HG03457 (cell line): ENCODE data around the gene KIF16B.

Experiments used
- ATAC-seq: cut with Tn5 transposase; IDR thresholded peaks from one replicate; pipeline ENCODE4 v1.9.1; 2021; ENCODE audit warnings: moderate number of reproducible peaks; ENCODE audit not compliant: unreplicated experiment

Gene KIF16B

DNA sequence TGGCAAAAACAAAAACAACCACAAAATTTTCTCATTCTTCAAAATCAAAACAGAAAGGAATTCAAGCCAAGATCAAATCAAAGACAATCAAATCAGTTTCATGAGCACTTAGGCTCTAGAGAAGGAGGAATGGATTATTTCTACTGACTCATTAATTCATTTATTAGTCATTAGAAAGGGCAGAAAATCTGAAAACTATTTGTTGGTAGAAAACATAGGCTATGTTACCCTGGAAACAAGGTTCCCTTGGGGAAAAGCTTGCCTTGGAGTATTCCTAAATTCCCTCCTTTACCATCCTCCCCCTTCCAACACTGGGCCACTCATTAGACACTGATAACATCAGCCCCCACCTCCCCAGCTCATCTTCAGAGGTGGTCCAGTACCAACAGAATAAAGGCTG lies 17.5 kb downstream of the KIF16B start:
- ATAC-seq, result no peak

DNA sequence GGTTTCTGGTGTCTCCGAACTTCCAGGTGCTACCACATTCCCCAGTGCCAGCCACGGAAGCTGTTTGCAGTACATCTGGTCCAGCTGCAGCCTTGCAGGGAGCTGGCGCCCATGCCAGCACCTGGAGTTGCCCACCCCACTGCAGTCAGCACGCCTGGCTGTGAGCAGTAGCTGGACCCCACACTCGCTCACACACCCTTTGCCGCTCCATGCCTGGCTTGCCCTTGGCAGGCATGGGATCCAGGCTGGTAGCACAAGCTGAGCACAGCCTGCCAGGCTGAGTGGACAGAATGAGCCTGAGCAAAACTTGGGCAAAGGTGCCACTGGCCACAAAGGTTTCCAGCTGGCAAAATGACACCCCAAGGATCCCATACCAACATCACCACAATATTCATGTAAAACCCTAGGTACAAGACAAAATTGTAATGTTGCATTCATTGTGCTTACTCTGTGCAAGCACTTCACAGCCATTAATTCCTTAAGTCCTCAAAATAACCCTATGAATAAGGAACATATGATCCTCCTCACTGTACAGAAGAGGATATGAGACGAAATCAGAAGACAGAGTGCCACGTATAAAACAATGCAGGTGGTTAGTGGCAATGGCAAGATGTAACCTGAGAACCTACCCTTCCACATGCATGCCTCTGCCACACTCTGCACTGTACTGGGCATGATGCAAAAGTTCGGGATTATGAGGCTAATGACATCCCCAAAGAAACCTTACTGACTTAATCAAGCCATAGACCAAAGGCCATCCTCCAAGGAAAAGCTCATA lies 18.3 kb downstream of the KIF16B start:
- ATAC-seq, result no peak

GRCh38 chr20:16553684-16554083 lies 19.6 kb downstream of the KIF16B start:
- no peak for ATAC-seq

- ATAC-seq, result no peak
Observed at GRCh38 chr20:16553101-16553500, 20.1 kb downstream of the KIF16B start.

DNA sequence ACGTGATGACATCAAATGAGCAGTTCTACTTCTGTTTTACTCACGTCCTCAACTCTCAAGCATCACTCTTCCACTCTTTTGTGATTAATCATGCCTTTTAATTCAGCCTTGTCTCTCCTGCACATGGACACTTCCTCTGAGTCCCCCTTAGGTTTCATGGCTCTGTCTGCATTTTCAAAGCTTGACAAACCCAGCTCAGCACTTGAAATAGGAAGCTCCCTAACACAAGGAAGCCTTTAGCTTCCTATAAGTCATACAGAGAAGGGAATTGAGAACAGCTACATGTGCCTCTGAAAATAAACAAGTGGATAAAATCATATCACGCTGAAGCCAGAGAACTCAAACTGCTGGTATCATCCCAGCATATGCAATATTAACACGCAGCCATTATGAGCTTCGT lies 21.2 kb downstream of the KIF16B start:
- ATAC-seq, result no peak

GRCh38 chr20:16551607-16552006 lies 21.6 kb downstream of the KIF16B start:
- no peak for ATAC-seq

GRCh38 chr20:16548068-16548672 lies 25.1 kb downstream of the KIF16B start:
- no peak for ATAC-seq

DNA sequence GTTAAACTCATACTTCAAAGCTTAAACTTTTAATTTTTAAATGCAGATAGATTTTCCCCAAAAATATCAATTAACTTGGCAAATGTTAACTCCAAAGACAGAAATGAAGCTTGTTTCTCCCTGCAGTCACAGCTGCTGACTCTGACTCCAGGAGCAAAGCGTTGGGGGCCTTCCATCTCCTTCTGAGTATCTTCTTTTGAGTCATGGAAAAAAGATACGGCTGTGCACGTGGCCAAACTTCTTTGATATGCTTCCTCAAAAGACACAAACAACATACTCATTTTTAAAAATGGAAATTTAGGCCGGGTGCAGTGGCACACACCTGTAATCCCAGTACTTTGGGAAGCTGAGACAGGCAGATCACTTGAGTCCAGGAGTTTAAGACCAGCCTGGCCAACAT lies 28.3 kb downstream of the KIF16B start:
- ATAC-seq, result no peak

DNA sequence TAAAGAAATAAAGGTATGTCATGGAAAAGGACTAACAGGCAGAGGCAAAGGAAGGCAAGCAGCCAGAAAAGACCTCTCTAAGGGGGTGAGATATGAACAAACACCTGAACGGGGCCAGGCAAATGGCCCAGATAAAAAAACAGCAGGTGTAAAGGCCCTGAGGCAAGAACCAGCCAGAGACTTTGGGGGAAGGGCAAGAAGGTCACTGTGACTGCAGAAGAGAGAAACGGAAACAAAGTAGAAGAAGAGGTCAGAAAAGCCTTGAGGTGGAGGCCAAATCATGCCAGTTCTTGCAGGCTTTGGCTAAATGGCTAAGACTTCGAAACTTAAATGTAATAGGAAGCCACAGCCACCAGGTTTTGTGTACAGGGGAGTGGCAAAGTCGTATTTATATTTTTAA lies 30.8 kb downstream of the KIF16B start:
- ATAC-seq, result no peak

GRCh38 chr20:16541878-16542277 lies 31.4 kb downstream of the KIF16B start:
- no peak for ATAC-seq

GRCh38 chr20:16541226-16541625 lies 32.0 kb downstream of the KIF16B start:
- ATAC-seq, result no peak

DNA sequence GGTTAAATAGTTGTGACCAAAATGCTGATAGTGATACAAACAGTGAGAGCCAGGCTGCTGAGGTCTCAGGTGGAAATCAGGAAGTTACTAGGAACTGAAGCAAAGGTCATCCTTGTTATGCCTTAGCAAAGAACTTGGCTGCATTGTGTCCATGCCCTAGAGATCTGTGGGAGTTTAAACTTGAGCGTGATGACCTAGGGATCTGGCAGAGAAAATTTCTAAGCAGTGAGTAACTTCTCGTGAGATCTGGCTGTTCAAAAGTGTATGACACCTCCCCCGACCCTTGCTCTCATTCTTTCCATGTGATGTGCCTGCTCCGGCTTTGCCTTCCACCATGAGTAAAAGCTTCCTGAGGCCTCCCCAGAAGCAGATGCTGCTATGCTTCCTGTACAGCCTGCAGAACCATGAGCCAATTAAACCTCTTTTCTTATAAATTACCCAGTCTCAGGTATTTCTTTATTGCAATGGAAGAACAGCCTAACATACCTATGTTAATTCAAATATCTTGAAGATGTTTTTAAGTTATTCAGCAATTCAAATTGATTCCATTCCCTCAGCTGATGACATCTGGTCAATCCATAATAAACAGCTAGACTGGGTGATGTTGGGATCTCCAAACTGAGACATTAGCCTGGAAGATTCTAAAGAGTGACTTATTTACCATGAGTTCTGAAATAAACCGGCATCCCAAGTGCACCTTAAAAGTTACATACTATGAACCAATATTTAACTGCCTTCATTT lies 33.8 kb downstream of the KIF16B start:
- no peak for ATAC-seq

- no peak for ATAC-seq
Observed at GRCh38 chr20:16538779-16539178, 34.5 kb downstream of the KIF16B start.

- no peak for ATAC-seq
Observed at GRCh38 chr20:16537918-16538317, 35.3 kb downstream of the KIF16B start.

DNA sequence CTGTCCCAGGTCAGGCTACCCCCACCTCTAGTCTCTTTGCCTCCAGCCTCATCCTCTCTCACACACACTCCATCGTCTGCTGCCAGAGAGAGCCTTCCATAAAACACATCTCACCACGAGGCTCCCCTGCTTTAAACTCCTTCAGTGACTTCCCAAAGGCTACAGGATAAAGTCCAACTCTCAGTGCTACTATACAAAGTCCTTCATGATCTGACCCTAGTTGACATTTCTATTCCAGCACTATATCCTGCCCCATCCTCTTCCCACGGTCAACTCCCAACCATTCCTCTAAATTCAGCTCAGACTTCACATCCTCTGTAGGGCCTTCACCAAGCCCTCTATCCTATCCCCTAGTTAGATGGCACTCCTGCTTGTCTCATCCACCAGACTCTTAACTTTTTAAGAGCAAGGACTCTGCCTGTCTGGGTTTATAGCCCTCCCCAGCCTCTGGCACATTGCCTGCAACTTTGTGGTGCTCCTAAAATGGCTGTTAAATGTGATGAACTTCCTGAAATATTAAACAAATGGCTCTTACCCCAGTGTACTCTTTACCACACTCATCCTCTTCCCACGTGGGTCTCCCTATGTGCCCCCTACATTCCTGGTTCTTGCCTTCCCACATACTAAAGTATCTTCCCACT lies 36.1 kb downstream of the KIF16B start:
- ATAC-seq, result no peak

DNA sequence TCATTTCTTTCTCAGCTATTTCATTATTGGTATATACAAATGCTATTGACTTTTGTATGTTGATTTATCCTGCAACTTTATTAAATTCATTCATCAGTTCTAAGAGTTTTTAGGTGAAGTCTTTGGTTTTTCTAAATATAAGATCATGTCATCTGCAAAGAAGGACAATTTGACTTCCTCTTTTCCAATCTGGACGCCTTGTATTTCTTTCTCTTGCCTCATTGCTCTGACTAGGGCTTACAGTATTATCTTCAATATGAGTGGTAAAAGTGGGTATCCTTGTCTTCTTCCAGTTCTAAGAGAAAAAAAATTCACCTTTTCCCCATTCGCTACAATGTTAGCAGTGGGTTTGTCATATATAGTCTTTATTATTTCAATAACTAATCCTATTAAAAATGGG lies 38.0 kb downstream of the KIF16B start:
- ATAC-seq, result no peak

DNA sequence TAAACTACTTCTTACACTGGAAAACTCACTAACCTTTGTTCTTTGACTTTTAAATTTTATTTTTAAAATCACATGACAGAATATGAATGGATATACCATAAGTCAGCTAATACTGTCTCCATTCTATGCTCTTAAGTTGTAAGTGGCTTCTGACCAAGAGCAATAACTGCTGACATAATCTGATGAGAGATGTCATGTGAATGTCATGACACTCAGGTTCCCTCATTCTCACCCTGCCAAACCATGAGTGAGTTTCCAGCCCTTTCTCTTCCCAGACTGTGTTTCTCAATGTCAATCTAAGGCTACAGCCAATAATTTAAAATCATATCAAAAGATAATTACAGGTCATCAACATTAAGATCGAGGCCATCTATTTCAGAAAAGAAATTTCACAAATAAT lies 39.7 kb downstream of the KIF16B start:
- ATAC-seq, result no peak

- no peak for ATAC-seq
Observed at GRCh38 chr20:16531485-16531884, 41.8 kb downstream of the KIF16B start.

- ATAC-seq, result no peak
Observed at GRCh38 chr20:16530201-16530681, 43.0 kb downstream of the KIF16B start.

GRCh38 chr20:16528078-16528477 lies 45.2 kb downstream of the KIF16B start:
- ATAC-seq, result no peak

- ATAC-seq, result no peak
Observed at GRCh38 chr20:16527438-16527837, 45.8 kb downstream of the KIF16B start.
